GM18951 (cell line): ENCODE data around the gene IRF2BP2.

Experiments
- POLR2A ChIP-seq: IDR thresholded peaks from 4 replicates; pipeline ENCODE4 v1.6.1; 2011; ENCODE audit warnings: mild to moderate bottlenecking; ENCODE audit not compliant: insufficient read length, insufficient read depth; ENCODE audit errors: extremely low read depth
- in situ Hi-C: fragments of 300-500 bp; cut with MboI; formaldehyde crosslinking; loops from one replicate; pipeline ENCODE4 v1.12.0; 2022; ENCODE audit warnings: low sequenced_read_pairs, mixed read lengths, inconsistent platforms; ENCODE audit not compliant: unreplicated experiment

The IRF2BP2 gene

GRCh38 chr1:234613128-234613875 is 3.3 kb upstream of the IRF2BP2 start:
- in situ Hi-C loops = no loop called here

DNA sequence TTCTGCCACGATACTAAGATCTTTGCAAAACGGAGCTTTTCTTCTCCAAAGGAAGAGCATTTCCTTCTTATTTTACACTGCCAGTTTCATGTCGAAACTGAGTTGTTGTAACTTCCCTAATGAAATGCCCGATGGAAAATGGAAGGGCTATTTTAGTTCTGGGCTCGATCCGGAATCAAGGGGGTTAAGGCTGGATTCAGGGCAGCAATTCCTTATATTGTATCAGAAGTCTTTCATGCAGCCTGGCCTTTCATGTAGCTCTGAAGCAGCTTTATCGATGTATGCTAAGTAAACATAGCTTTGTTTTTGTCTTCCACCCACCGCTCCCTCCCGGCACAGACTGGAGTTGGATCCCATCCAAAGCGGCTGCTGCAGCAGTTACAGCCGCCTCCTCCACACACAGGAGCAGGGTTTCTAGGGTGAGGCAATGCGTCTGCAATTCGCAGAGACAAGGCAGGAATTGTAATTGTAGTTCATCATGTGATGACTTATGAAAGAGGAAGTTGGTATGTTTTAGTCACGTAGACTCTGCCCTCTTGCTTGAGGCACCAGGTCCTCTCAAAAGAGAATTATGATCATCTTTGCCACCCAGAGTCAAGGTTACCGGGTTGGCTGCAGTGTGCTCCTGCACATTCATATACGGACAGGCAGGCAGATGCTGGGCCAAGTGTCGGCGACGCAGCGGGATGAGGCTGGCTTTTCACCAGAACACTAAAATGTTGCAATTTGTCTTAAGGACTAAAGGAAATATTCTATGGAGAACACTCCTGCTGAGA is 2.6 kb upstream of the IRF2BP2 start:
- in situ Hi-C loops = no loop called here
- TF ChIP-seq POLR2A = peak; percentile 33

More at GRCh38 chr1:234613128-234613875, 3.3 kb upstream of the IRF2BP2 start:
- TF ChIP-seq POLR2A = no peak

- no peak for TF ChIP-seq POLR2A
- in situ Hi-C loops = no loop called here
Observed at GRCh38 chr1:234611847-234612351, 1.9 kb upstream of the IRF2BP2 start.

DNA sequence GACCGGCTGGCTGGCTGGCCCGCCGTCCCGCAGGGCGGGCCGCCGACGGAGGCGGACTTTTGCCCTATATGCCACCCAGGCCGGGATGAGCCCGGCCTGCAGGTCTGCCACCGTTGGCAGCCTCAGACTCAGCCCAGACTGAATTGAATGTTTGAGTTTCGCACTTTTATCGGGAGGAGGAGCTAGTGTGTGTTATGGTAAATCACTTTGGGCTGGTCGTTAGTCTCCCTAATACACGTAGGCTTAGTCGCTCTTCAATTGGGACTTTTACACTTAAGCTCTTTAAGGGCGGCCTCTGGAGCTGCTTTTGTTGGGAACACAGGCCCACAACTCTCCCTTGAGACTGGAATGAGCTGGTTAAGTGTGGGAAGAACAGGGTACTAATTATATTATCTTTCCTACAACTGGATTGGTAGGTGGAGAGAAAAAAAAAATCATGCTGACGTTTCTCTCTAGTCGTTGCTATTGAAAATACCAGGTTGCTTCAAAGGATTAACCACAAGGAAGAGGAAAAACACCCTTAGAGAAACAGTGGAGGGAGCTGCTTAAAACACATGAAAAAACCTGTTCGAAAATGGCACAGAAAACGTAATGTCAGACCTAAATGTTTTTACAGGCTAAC is 1.4 kb upstream of the IRF2BP2 start:
- in situ Hi-C loops = no loop called here
- no peak for TF ChIP-seq POLR2A

- in situ Hi-C loops = no loop called here
- TF ChIP-seq POLR2A = peak; percentile 84
Observed at GRCh38 chr1:234610666-234611224, 767 bp upstream of the IRF2BP2 start.

DNA sequence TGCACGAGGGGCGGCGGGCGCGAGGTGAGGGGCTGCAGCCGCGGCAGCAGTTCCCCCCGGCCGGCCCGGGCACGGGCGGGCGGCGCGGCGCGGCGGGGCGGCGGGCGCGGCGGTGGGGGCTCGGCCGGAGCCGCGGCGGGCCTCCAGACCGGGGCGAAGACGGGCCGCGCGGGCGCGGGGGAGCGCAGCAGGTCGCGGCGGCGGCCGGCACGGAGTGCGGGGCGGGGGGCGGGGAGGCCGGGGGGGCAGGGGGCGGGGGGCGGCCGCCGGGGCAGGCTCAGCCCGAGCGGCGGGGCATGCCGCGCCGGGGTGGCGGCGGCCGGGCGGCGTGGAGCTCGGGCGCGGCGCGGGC is 311 bp downstream of the IRF2BP2 start:
- in situ Hi-C loops = no loop called here
- TF ChIP-seq POLR2A = no peak

DNA sequence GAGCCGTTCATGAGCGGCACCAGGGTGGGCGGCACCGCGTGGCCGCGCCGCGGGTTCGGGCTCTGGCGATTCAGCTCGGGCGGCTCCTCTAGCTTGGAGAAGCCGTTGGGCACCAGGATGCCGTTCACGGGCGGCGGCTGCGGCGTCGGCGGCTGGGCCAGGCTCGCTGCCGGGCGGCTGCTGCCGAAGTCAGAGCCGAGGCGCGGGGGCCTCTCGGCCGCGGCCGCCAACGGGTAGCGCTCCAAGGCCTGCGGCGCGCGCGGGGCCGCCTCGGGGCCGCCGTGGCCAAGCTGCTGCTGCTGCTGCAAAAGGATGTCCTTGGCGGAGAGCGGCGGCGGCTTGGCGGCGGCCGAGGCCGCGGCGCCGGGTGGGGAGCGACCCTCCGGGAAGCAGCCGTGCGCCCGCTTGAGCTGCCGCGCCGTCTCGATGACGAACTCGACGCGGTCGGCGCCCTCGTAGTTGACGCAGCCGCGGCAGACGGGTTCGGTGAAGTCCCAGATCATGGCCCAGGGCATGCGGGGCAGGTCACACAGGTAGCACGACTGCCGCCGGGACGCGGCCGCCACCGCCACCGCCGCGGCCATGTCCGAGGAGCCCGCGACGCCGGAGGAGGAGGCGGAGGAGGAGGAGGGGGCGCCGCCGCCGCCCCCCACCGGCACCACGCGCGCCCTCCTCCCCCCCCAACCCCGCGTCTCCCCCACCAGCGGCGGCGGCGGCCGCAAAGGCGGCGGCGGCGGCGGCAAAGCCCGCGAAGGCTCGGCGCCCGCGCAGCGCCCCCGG is 877 bp downstream of the IRF2BP2 start:
- TF ChIP-seq POLR2A = peak; percentile 48
- in situ Hi-C loops = no loop called here

DNA sequence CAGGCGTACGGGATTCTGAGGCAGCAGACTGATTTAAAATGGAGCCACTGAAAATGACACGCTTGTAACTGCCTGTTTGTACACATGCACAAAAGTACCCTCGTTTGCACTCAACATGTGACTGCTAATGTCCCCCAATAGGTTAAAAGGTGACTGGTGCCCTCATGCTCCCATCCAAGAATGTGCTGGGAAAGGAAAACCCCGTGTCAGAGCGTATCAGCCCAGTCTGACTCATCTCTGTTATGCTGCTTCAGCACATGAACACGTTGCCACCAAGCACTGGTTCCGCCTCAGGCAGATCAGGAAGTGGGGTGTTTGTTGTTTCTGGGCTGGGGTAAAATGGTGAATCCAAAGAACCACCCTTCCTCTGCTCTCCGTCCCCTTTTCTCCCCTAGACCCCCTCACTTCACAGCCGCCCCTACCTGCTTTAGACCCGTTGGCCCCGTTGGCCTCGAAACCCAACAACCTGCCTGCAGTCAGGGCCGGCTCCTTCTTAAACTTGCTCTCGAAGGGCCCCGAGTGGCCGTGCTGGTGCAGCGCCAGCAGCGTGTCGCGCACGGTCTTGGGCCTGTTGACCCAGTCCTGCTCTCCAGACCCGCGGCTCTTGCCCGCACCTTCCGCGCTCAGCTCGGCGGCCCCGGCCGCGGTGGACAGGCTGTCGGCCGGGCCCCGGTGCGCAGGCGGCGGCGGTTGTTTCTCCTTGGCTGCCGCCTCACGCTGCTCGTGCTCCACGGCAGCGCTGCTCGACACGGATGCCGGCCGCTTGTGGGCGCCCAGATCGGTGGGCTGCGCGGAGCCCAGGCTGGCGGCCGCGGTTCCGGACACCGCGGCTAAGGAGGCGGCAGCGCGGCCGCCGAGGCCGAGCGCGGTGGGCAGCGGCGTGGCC is 1.7 kb downstream of the IRF2BP2 start:
- in situ Hi-C loops = no loop called here

GRCh38 chr1:234607109-234608024 is 2.6 kb downstream of the IRF2BP2 start:
- in situ Hi-C loops = no loop called here
- no peak for TF ChIP-seq POLR2A

More for the DNA sequence above, 1.7 kb downstream of the IRF2BP2 start:
- peak; percentile 60 for TF ChIP-seq POLR2A

DNA sequence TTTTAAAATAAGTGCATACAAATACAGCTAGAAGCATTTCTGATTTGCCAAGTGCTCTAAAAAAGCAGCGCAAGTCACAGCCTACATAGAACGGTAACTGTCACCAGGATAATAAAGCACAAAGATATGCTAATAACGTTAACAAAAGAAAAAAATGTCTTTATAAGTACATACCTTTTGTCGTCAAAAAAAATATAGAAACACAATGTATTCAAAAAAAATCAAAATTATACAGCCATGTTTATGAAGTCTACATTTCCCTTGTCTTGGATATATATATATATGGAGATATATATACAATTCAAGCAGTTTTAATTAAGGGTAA is 3.2 kb downstream of the IRF2BP2 start:
- in situ Hi-C loops = no loop called here
- TF ChIP-seq POLR2A = no peak

- in situ Hi-C loops = no loop called here
Observed at GRCh38 chr1:234605983-234606783, 3.8 kb downstream of the IRF2BP2 start.

More at GRCh38 chr1:234605983-234606783, 3.8 kb downstream of the IRF2BP2 start:
- no peak for TF ChIP-seq POLR2A
